ENCODE data around the gene PDZD2. TPM values are rescaled to one million over a fixed set of nuclear protein-coding genes. Genes with fewer than 3 reads are reported as not detected.
"Not testable (repeated sequence)": the region's sequence is repeated elsewhere in the genome, so short reads cannot be mapped to it uniquely, and the experiment has no call there.

The PDZD2 gene
- total RNA-seq, 1 donor from 2014 or later, result 58.5 TPM

- DNase-seq (ENCODE audit: low spot score), result no peak
Observed at GRCh38 chr5:32095261-32095671, 456.3 kb downstream of the PDZD2 start.

GRCh38 chr5:32096891-32097595 lies 458.1 kb downstream of the PDZD2 start:
- peak; percentile 62 for DNase-seq (ENCODE audit: low spot score)

- peak; percentile 60 for DNase-seq (ENCODE audit: low spot score)
Observed at GRCh38 chr5:32098291-32098690, 459.4 kb downstream of the PDZD2 start.

- DNase-seq (ENCODE audit: low spot score), result no peak
Observed at GRCh38 chr5:32098890-32099310, 460.0 kb downstream of the PDZD2 start.

GRCh38 chr5:32099486-32100035 lies 460.6 kb downstream of the PDZD2 start:
- DNase-seq (ENCODE audit: low spot score), result no peak

GRCh38 chr5:32100230-32100629 lies 461.3 kb downstream of the PDZD2 start:
- DNase-seq (ENCODE audit: low spot score), result no peak

- peak; percentile 47 for DNase-seq (ENCODE audit: low spot score)
Observed at GRCh38 chr5:32100691-32101302, 461.9 kb downstream of the PDZD2 start.

- no peak for DNase-seq (ENCODE audit: low spot score)
Observed at GRCh38 chr5:32102254-32102986, 463.5 kb downstream of the PDZD2 start.

- no peak for DNase-seq (ENCODE audit: low spot score)
Observed at GRCh38 chr5:32103521-32103920, 464.6 kb downstream of the PDZD2 start.

- DNase-seq (ENCODE audit: low spot score), result no peak
Observed at GRCh38 chr5:32107291-32107690, 468.4 kb downstream of the PDZD2 start.

- no peak for DNase-seq (ENCODE audit: low spot score)
Observed at GRCh38 chr5:32108167-32108566, 469.2 kb downstream of the PDZD2 start.

GRCh38 chr5:32109236-32109635 lies 470.3 kb downstream of the PDZD2 start:
- no peak for DNase-seq (ENCODE audit: low spot score)

GRCh38 chr5:32110111-32110696 lies 471.3 kb downstream of the PDZD2 start:
- no peak for DNase-seq (ENCODE audit: low spot score)

- no peak for DNase-seq (ENCODE audit: low spot score)
Observed at GRCh38 chr5:32115985-32116384, 477.1 kb downstream of the PDZD2 start.

GRCh38 chr5:32116574-32117313 lies 477.8 kb downstream of the PDZD2 start:
- DNase-seq (ENCODE audit: low spot score), result no peak

GRCh38 chr5:32118922-32119321 lies 480.0 kb downstream of the PDZD2 start:
- not testable (repeated sequence) for DNase-seq (ENCODE audit: low spot score)

- no peak for DNase-seq (ENCODE audit: low spot score)
Observed at GRCh38 chr5:32123058-32123805, 484.3 kb downstream of the PDZD2 start.

GRCh38 chr5:32123889-32124676 lies 485.2 kb downstream of the PDZD2 start:
- no peak for DNase-seq (ENCODE audit: low spot score)

GRCh38 chr5:32126691-32127090 lies 487.8 kb downstream of the PDZD2 start:
- no peak for DNase-seq (ENCODE audit: low spot score)
